IMR-90 (cell line): Measurements from ENCODE around the gene CCDC40. TPM values are rescaled to one million over a fixed set of nuclear protein-coding genes. Genes with fewer than 3 reads are reported as not detected.

Experiments
- ATAC-seq: fragments of 200-7000 bp; cut with Tn5 transposase; 2 replicates; pipeline ENCODE4 v1.9.1; 2020; ENCODE audit warnings: low read depth, mild to moderate bottlenecking, moderate library complexity
- BruUV-seq: library from RNA; stranded (reverse); fragments of 400-500 nt; replicated peaks from 2 replicates; lab custom pipeline; 2021; lab: Mats Ljungman, UMichigan
- CTCF ChIA-PET: fragments of 300-600 bp; formaldehyde crosslinking; extraction: SDS; loops from one replicate; lab custom pipeline; 2021; ENCODE audit warnings: antibody characterized with exemption; lab: Yijun Ruan, JAX
- POLR2A ChIA-PET: fragments of 300-600 bp; sonication (Branson Sonifier 250); formaldehyde crosslinking; loops from one replicate; lab custom pipeline; 2022; ENCODE audit warnings: antibody characterized with exemption; ENCODE audit not compliant: unreplicated experiment; lab: Charles Lee
- DNase-seq: peaks from one replicate; pipeline ENCODE4 v3.0.0; 2013
- H2AFZ ChIP-seq: replicated peaks from 2 replicates; pipeline ENCODE3; 2013; ENCODE audit warnings: low read length, mild to moderate bottlenecking; ENCODE audit not compliant: poor library complexity
- H2AK5ac ChIP-seq: 2 replicates; pipeline ENCODE4 v1.6.1; 2013; ENCODE audit warnings: low read depth, low read length, inconsistent platforms
- H2AK9ac ChIP-seq: replicated peaks from 2 replicates; pipeline ENCODE3; 2013; ENCODE audit warnings: mild to moderate bottlenecking, low read depth, low read length, moderate library complexity; ENCODE audit not compliant: poor library complexity
- H2BK120ac ChIP-seq: 2 replicates; pipeline ENCODE4 v1.6.1; 2013; ENCODE audit warnings: low read depth, low read length, inconsistent platforms
- H2BK15ac ChIP-seq: 3 replicates; pipeline ENCODE4 v1.6.1; 2013; ENCODE audit warnings: low read depth, low read length, inconsistent platforms
- H2BK20ac ChIP-seq: 2 replicates; pipeline ENCODE4 v1.6.1; 2013; ENCODE audit warnings: low read depth, mild to moderate bottlenecking, inconsistent platforms, low read length, moderate library complexity
- H2BK5ac ChIP-seq: 2 replicates; pipeline ENCODE4 v1.6.1; 2013; ENCODE audit warnings: mild to moderate bottlenecking, low read depth, low read length, inconsistent platforms; ENCODE audit not compliant: poor library complexity, severe bottlenecking
- H3K14ac ChIP-seq: replicated peaks from 2 replicates; pipeline ENCODE4 v1.6.1; 2013; ENCODE audit warnings: low read depth, low read length, inconsistent platforms
- H3K18ac ChIP-seq: 2 replicates; pipeline ENCODE4 v1.6.1; 2013; ENCODE audit warnings: low read depth, low read length, control low read depth
- H3K23ac ChIP-seq: 2 replicates; pipeline ENCODE4 v1.6.1; 2013; ENCODE audit warnings: low read depth, low read length, inconsistent platforms
- H3K27ac ChIP-seq: 2 replicates; pipeline ENCODE4 v1.5.1; 2013; ENCODE audit warnings: mild to moderate bottlenecking, control low read depth, low read length; ENCODE audit not compliant: insufficient read depth
- H3K27me3 ChIP-seq: 2 replicates; pipeline ENCODE4 v1.6.1; 2013; ENCODE audit warnings: low read length; ENCODE audit not compliant: control insufficient read depth, insufficient read depth
- H3K36me3 ChIP-seq: 2 replicates; pipeline ENCODE4 v1.6.1; 2013; ENCODE audit warnings: low read length, mixed read lengths; ENCODE audit not compliant: control insufficient read depth, insufficient read depth
- H3K4ac ChIP-seq: 2 replicates; pipeline ENCODE4 v1.6.1; 2013; ENCODE audit warnings: low read depth, low read length, inconsistent platforms
- H3K4me1 ChIP-seq: 2 replicates; pipeline ENCODE4 v1.6.1; 2013; ENCODE audit warnings: low read length, mixed read lengths; ENCODE audit not compliant: control insufficient read depth, insufficient read depth
- H3K4me2 ChIP-seq: 2 replicates; pipeline ENCODE4 v1.6.1; 2013; ENCODE audit warnings: low read depth, mild to moderate bottlenecking, control low read depth, low read length, moderate library complexity
- H3K4me3 ChIP-seq: 2 replicates; pipeline ENCODE4 v1.5.1; 2013; ENCODE audit warnings: low read depth, mild to moderate bottlenecking, control low read depth, low read length, moderate library complexity; ENCODE audit not compliant: insufficient read depth
- H3K56ac ChIP-seq: 2 replicates; pipeline ENCODE4 v1.6.1; 2013; ENCODE audit warnings: low read length, inconsistent platforms; ENCODE audit not compliant: insufficient read depth; ENCODE audit errors: extremely low read depth
- H3K79me1 ChIP-seq, 2 experiments: 2 replicates each; pipeline ENCODE4 v1.6.1; 2013; ENCODE audit warnings: low read length in 2 of 2, inconsistent platforms in 1 of 2, low read depth in 1 of 2
- H3K9ac ChIP-seq: 2 replicates; pipeline ENCODE4 v1.6.1; 2013; ENCODE audit warnings: low read depth, low read length, control low read depth
- H3K9me1 ChIP-seq: 2 replicates; pipeline ENCODE4 v1.6.1; 2013; ENCODE audit warnings: low read length, inconsistent platforms; ENCODE audit not compliant: insufficient read depth
- H3K9me3 ChIP-seq: 2 replicates; pipeline ENCODE4 v1.6.1; 2013; ENCODE audit warnings: low read length; ENCODE audit not compliant: control insufficient read depth, insufficient read depth
- H4K20me1 ChIP-seq: 2 replicates; pipeline ENCODE4 v1.6.1; 2013; ENCODE audit warnings: low read length, inconsistent platforms; ENCODE audit not compliant: insufficient read depth
- H4K5ac ChIP-seq: 2 replicates; pipeline ENCODE4 v1.6.1; 2013; ENCODE audit warnings: mild to moderate bottlenecking, low read depth, low read length, control low read depth
- H4K8ac ChIP-seq, 2 experiments: 2 replicates each; pipeline ENCODE4 v1.6.1; 2013; ENCODE audit warnings: low read depth in 2 of 2, low read length in 2 of 2, control low read depth in 1 of 2, inconsistent platforms in 1 of 2
- H4K91ac ChIP-seq: 2 replicates; pipeline ENCODE4 v1.6.1; 2013; ENCODE audit warnings: low read depth, low read length, inconsistent platforms; ENCODE audit not compliant: insufficient read depth
- CEBPB ChIP-seq: IDR thresholded peaks from 2 replicates; pipeline ENCODE4 v1.6.1; 2012; ENCODE audit warnings: low read depth, low read length, improper control_type of control experiment
- MAFK ChIP-seq: IDR thresholded peaks from 2 replicates; pipeline ENCODE4 v1.6.1; 2012; ENCODE audit warnings: low read depth, low read length, improper control_type of control experiment
- MXI1 ChIP-seq: IDR thresholded peaks from 2 replicates; pipeline ENCODE4 v1.6.1; 2012; ENCODE audit warnings: low read depth, mild to moderate bottlenecking, low read length, moderate library complexity, borderline replicate concordance
- NFE2L2 ChIP-seq: fragments of 150-350 bp; IDR thresholded peaks from 2 replicates; pipeline ENCODE4 v1.6.1; 2016; ENCODE audit warnings: low read depth, mild to moderate bottlenecking, low read length
- POLR2A ChIP-seq: IDR thresholded peaks from 2 replicates; pipeline ENCODE4 v1.6.1; 2012; ENCODE audit warnings: mild to moderate bottlenecking, low read depth, low read length
- RFX5 ChIP-seq: IDR thresholded peaks from 2 replicates; pipeline ENCODE4 v1.8.0; 2012; ENCODE audit warnings: low read depth, mild to moderate bottlenecking, low read length, moderate library complexity
- WGBS, 2 experiments: methylation state at CpG; one replicate each; pipeline versions ENCODE4 v1.1.5 to v1.1.7; 2013; ENCODE audit warnings: missing lambda C conversion rate in 2 of 2; ENCODE audit not compliant: insufficient read length in 1 of 2; ENCODE audit errors: extremely low coverage in 2 of 2; 5-methylcytosine and 5-hydroxymethylcytosine counted together
- dilution Hi-C: fragments of 300-500 bp; cut with HindIII; formaldehyde crosslinking; loops from one replicate; pipeline ENCODE4 v1.14.3; 2018; ENCODE audit warnings: low sequenced_read_pairs; ENCODE audit not compliant: unreplicated experiment
- in situ Hi-C: fragments of 300-500 bp; cut with MboI; formaldehyde crosslinking; loops from 3 replicates; pipeline ENCODE4 v1.14.3; 2019; ENCODE audit warnings: low sequenced_read_pairs, inconsistent platforms, mixed read lengths
- intact Hi-C: fragments of 100-400 bp; cut with micrococcal nuclease; formaldehyde crosslinking; loops from 2 replicates; pipeline ENCODE4 v1.10.0; 2022
- polyA plus RNA-seq, 3 experiments: library from polyadenylated mRNA; depleted of rRNA; stranded (reverse); fragments of >200 nt; gene quantifications; 2 replicates each; pipeline ENCODE4 v1.2.3, GENCODE V29; 2012; ENCODE audit warnings: low replicate concordance in 1 of 3
- total RNA-seq: library from RNA; depleted of rRNA; stranded (reverse); fragments of >200 nt; gene quantifications from 2 replicates; pipeline ENCODE4 v1.2.3, GENCODE V29; 2012
- TF ChIP-seq, protein P1 (sequence below): fragments of 150-350 bp; IDR thresholded peaks from 2 replicates; pipeline ENCODE4 v1.6.1; 2017; ENCODE audit warnings: mild to moderate bottlenecking, antibody characterized with exemption, low read length, low read depth

CCDC40 gene
- total and polyA plus RNA-seq, 2 of the 4 experiments (the other 2 are of a cell fraction), result 0.90 to 4.7 TPM

DNA sequence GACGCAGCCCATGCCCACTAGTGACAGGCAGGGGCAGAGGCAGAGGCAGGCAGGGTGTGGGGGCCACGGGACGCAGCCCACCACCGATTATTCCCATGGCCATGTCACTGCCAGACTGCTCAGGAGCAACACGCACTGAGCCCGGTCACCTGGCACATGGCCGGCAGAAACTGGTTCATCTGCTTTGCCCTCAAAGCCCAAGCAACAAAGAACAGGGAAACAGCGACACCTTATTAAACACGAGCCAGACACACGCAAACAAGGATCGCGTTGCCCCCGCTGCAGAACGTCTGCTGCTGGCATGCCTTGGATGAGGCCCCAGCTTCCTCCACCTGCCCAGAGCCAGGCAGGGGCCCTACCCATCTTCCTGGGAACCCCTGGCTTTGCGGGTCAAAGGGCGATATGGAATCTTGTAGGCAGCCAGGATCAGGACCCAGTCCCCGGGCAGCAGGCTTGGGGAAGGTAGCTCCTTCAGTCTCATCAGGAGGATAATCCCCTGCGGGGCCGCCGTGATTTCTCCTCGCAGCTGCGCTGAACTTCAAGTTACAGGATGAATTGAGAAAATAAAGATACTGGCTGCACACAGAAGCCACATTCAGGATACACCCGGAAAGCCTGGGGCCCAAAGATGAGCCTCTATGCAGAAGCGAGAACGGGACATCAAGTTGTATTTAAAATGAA is 5.6 kb upstream of the CCDC40 start:
- Histone ChIP-seq H2AFZ (no peak overlapping the region), H4K8ac (no peak overlapping the region), H3K4me3 (no peak overlapping the region), H2BK20ac (no peak overlapping the region), H3K4me1 (peaks cover 16% of the 10 kb centered on the region), H3K27me3 (no peaks in the 10 kb centered on the region), H3K4me2 (no peak overlapping the region), H3K9me3 (no peaks in the 10 kb centered on the region), H2AK5ac (no peak overlapping the region), H3K14ac (no peak overlapping the region), H3K36me3 (no peaks in the 10 kb centered on the region), H3K79me1 (peaks cover 71 to 90% of the 10 kb centered on the region in 2 experiments), H3K9ac (no peak overlapping the region), H4K91ac (no peak overlapping the region), H3K56ac (no peak overlapping the region), H2BK120ac (no peak overlapping the region), H3K9me1 (peaks cover 34% of the 10 kb centered on the region), H2BK5ac (no peak overlapping the region), H3K18ac (no peak overlapping the region), H2BK15ac (no peak overlapping the region), H4K20me1 (peaks cover 74% of the 10 kb centered on the region), H3K4ac (no peak overlapping the region), H4K5ac (no peak overlapping the region), H2AK9ac (no peak overlapping the region), H3K23ac (no peak overlapping the region), H3K27ac (no peak overlapping the region)
- DNase-seq (no peak), ATAC-seq (no peak)
- TF ChIP-seq RFX5, result no peak
- TF ChIP-seq, protein P1, sequence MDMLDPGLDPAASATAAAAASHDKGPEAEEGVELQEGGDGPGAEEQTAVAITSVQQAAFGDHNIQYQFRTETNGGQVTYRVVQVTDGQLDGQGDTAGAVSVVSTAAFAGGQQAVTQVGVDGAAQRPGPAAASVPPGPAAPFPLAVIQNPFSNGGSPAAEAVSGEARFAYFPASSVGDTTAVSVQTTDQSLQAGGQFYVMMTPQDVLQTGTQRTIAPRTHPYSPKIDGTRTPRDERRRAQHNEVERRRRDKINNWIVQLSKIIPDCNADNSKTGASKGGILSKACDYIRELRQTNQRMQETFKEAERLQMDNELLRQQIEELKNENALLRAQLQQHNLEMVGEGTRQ, result no peak
- no peak for TF ChIP-seq CEBPB
- TF ChIP-seq MAFK, result no peak
- no peak for TF ChIP-seq POLR2A
- TF ChIP-seq MXI1, result no peak
- no peak for TF ChIP-seq NFE2L2
- ChIA-PET CTCF (no interaction called here), POLR2A (no interaction called here)
- intact Hi-C loops, result no loop called here
- in situ Hi-C loops, result no loop called here
- BruUV-seq, result no TSS peak
- dilution Hi-C loops, result no loop called here
- 88% methylated on average over 4 of the region's 25 CpGs; no CpG with 5 or more reads in 1 of the 2 experiments for WGBS, 2 experiments
